Mesothelial cell of epicardium (in vitro differentiated cells): ENCODE measurements around the gene CPA5. TPM values are rescaled to one million over a fixed set of nuclear protein-coding genes. Genes with fewer than 3 reads are reported as not detected.

Experiments used
- DNase-seq, 2 experiments: peaks; one replicate each; pipeline ENCODE4 v3.0.0; 2021; ENCODE audit warnings: low spot score in 2 of 2; ENCODE audit not compliant: unreplicated experiment in 2 of 2
- H3K27ac Mint-ChIP-seq: 2 replicates; pipeline ENCODE4 v1.8.0; 2021; ENCODE audit warnings: mixed read lengths
- H3K27me3 Mint-ChIP-seq: 2 replicates; pipeline ENCODE4 v1.8.0; 2021; ENCODE audit warnings: low read depth, mixed read lengths
- H3K36me3 Mint-ChIP-seq: 2 replicates; pipeline ENCODE4 v1.8.0; 2021; ENCODE audit warnings: mixed read lengths
- H3K4me1 Mint-ChIP-seq: 2 replicates; pipeline ENCODE4 v1.8.0; 2021; ENCODE audit warnings: mixed read lengths
- H3K4me3 Mint-ChIP-seq: 2 replicates; pipeline ENCODE4 v1.8.0; 2021; ENCODE audit warnings: mild to moderate bottlenecking, moderate library complexity, mixed read lengths
- H3K9me3 Mint-ChIP-seq: 2 replicates; pipeline ENCODE4 v1.8.0; 2021; ENCODE audit warnings: mixed read lengths
- total RNA-seq: library from RNA; stranded (reverse); gene quantifications from 3 replicates; pipeline ENCODE4 v1.2.1, GENCODE V29; 2021
- TF ChIP-seq, protein P1 (sequence below): fragments of 200-600 bp; sonication (generic); IDR thresholded peaks from one replicate; pipeline ENCODE4 v1.5.0; 2021; ENCODE audit warnings: antibody characterized with exemption; ENCODE audit not compliant: unreplicated experiment

CPA5 gene
- total RNA-seq, 1 donor from 2014 or later = not detected

DNA sequence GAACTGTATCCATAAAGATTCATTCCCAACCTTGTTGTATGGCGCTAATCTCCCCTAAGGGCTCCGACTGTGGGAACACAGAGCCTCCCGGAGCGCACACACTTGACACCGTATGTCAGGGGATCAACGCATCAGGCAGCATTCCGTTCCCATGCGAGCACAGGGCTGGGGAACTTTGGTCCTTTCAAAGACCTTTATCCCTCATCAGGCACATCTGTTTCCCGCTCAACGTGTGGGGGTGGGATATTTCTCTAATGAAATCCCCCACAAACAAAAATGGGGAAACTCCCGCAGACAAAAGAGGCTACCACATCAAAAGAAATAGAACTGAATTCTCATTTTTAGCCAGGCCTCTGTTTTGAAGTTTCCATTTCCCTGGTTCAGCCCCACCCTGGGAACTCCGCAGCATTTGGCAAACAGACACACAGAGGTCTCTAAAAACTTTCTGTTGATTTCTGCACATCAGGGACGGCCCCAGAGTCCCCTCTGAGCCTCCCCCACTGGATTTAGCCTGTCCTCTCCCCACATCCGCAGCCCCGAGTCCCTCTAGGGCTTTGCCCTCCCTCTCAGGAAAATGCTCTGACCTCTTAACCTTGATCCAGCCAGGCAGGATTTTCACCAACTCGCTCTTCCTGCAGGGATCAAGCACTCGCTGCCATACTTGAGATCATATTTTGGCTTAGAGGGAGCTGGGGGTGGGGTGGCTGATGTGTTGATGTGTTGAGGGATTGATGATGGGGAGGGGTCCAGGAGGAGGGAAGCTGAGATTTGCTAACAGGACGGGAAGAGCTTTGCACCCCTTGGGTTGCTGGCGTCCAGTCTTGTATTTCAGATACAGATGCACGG, 6.6 kb downstream of the CPA5 start:
- H3K27ac Mint-ChIP-seq = peak overlapping the region; percentile 93
- H3K27me3 Mint-ChIP-seq = no peaks in the 10 kb centered on the region
- no peaks in the 10 kb centered on the region for H3K36me3 Mint-ChIP-seq
- peak overlapping the region; percentile 18 for H3K4me3 Mint-ChIP-seq
- no peaks in the 10 kb centered on the region for H3K9me3 Mint-ChIP-seq
- peaks cover 58% of the 10 kb centered on the region for H3K4me1 Mint-ChIP-seq
- no peak for DNase-seq
- TF ChIP-seq, protein P1, sequence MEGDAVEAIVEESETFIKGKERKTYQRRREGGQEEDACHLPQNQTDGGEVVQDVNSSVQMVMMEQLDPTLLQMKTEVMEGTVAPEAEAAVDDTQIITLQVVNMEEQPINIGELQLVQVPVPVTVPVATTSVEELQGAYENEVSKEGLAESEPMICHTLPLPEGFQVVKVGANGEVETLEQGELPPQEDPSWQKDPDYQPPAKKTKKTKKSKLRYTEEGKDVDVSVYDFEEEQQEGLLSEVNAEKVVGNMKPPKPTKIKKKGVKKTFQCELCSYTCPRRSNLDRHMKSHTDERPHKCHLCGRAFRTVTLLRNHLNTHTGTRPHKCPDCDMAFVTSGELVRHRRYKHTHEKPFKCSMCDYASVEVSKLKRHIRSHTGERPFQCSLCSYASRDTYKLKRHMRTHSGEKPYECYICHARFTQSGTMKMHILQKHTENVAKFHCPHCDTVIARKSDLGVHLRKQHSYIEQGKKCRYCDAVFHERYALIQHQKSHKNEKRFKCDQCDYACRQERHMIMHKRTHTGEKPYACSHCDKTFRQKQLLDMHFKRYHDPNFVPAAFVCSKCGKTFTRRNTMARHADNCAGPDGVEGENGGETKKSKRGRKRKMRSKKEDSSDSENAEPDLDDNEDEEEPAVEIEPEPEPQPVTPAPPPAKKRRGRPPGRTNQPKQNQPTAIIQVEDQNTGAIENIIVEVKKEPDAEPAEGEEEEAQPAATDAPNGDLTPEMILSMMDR = no peak

DNA sequence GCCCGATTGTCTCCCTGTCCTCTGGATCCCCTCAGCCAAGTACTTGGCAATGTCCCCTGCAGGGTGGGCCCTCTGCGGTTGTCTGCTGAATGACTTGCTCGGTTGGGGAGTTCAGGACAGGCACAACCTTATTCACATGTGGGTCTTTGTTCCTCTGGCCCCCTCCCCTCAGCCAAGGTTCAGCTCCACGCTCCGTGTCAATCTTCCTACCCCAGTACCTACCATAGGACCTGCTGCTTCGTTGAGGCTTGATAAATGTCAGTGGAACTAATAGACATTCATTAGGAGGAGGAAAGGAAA, 7.1 kb downstream of the CPA5 start:
- no peak for DNase-seq
- TF ChIP-seq, protein P1 = no peak
- Mint-ChIP-seq H3K4me1 (peaks cover 64% of the 10 kb centered on the region), H3K27me3 (no peaks in the 10 kb centered on the region), H3K4me3 (no peak overlapping the region), H3K36me3 (no peaks in the 10 kb centered on the region), H3K9me3 (no peaks in the 10 kb centered on the region), H3K27ac (peak overlapping the region; percentile 93)

DNA sequence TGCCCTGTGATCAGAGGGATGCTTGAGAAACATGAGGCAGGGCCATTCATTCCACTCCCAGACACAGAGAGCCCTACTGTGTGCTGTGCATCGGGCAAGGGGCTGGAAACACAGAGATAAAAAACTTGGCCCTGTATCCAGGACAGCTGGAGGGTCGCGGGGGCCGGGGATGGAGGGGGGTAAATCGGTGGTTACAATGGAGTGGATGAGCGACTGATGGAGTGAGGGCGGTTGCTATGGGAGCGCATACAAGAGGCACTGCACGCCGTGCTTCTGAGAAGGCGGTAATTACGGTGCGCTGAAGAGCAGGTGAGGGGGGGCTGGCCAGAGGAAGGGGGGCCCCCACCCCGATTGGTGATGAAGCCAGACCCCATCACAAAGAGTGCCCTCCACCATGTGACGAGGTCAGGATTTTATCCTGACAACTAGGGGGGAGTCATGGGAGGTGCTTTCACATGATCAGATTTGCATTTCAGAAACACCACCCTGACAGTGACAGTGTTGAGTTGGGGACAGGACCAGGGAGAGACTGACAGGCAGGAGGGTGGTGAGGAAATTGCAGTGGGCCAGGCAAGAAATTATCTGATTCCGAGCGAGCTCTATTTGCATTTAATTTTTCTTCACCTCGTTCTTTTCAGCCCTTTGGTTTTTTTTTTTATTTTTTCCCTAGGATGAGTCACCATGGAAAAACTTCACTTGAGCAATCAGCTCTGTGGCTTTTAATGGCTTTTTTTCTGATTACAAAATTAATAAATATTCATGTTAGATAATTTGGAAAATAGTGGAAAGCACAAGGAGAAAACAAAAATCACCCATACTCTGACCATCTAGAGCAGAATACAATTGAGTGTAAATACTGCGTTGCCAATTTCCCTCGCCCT, 7.8 kb downstream of the CPA5 start:
- Mint-ChIP-seq H3K4me1 (peaks cover 71% of the 10 kb centered on the region), H3K36me3 (no peaks in the 10 kb centered on the region), H3K27me3 (no peaks in the 10 kb centered on the region), H3K4me3 (no peak overlapping the region), H3K9me3 (no peaks in the 10 kb centered on the region), H3K27ac (peak overlapping the region; percentile 93)
- TF ChIP-seq, protein P1 = no peak
- no peak for DNase-seq

DNA sequence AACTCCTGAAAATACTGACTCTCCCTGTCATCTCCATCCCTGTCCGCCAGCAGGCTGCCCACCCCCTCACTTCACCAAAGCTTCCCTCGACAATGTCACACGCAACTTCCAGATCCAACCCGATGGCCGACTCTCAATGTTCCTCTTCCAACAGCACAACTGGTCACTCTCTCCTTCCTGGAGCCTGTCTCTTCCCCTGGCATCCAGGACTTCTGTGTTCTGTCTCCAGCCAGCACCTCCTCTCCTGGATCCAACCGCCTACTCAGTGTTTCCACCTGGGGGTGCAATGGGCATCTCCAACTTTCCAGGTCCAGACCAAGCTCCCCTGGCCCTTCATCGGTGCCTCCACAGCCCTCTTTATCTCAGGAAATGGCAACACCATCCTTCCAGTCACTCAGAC, 8.6 kb downstream of the CPA5 start:
- no peaks in the 10 kb centered on the region for H3K9me3 Mint-ChIP-seq
- DNase-seq = no peak
- no peaks in the 10 kb centered on the region for H3K36me3 Mint-ChIP-seq
- TF ChIP-seq, protein P1 = no peak
- no peak overlapping the region for H3K4me3 Mint-ChIP-seq
- H3K27me3 Mint-ChIP-seq = no peaks in the 10 kb centered on the region
- peak overlapping the region; percentile 73 for H3K27ac Mint-ChIP-seq
- H3K4me1 Mint-ChIP-seq = peaks cover 74% of the 10 kb centered on the region

DNA sequence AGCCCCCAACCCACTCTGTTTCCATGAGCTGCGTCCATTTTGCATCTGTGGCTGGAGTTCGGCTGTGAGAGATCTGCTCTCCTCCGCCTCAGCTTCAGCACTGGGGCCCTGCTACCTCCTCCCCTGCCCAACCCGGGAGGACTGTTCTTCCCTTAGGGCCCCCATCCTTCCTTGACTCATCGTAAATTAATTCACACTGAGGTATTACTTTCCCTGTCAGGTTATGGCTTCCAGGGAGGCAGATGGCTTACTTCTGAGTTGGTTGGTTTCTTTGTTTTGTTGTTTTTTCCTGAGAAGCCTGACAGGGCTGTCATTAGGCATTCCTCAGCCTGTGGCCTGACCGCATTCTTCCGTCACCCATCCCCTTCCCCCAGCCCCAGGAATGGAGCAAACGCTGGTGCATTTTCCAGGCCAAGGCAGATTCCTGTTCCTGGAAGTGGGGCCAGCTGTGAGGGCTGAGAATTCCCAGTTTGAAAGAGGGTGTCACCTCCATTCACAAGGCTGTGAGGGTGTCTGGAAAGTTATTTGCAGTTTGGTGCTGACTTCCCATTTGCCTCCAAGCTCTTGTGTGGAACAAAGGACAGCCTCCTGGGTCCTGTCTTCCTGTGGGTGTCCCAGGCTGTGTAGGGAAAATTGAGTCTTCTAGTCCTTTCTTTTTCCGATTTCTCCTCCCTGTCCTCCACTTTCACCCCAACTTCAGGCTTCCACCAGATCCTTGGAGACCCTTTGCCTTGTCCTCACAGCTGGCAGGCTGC, 11.7 kb downstream of the CPA5 start:
- H3K4me1 Mint-ChIP-seq = peaks cover 58% of the 10 kb centered on the region

More for the DNA sequence above, 11.7 kb downstream of the CPA5 start:
- TF ChIP-seq, protein P1 = no peak
- DNase-seq = peak; percentile 62 to 80
- H3K9me3 Mint-ChIP-seq = peaks cover 19% of the 10 kb centered on the region
- H3K27me3 Mint-ChIP-seq = no peaks in the 10 kb centered on the region
- no peak overlapping the region for H3K4me3 Mint-ChIP-seq
- H3K27ac Mint-ChIP-seq = peak overlapping the region; percentile 100
- peaks cover 12% of the 10 kb centered on the region for H3K36me3 Mint-ChIP-seq
